Ovary (tissue), 3 donors: ENCODE data around the gene HBEGF.

Experiments
- EP300 ChIP-seq: sonication (generic); formaldehyde crosslinking; IDR thresholded peaks from one replicate; pipeline ENCODE4 v1.6.1; 2017; ENCODE audit warnings: antibody characterized with exemption
- POLR2A ChIP-seq: fragments of 450-650 bp; IDR thresholded peaks from one replicate; pipeline ENCODE4 v1.6.1; 2017; ENCODE audit warnings: antibody characterized with exemption, mild to moderate bottlenecking, moderate library complexity
- TF ChIP-seq, protein P1 (sequence below), 3 donors: fragments of 450-650 bp in 2 of 3; fragments of 200-600 bp in 1 of 3; IDR thresholded peaks; one replicate each; pipeline versions ENCODE4 v1.5.1 to v1.8.0; 2016 to 2022; ENCODE audit warnings: antibody characterized with exemption in 3 of 3, mild to moderate bottlenecking in 1 of 3
- donor health status: DM: no; HTN: no; CAD: no.

DNA sequence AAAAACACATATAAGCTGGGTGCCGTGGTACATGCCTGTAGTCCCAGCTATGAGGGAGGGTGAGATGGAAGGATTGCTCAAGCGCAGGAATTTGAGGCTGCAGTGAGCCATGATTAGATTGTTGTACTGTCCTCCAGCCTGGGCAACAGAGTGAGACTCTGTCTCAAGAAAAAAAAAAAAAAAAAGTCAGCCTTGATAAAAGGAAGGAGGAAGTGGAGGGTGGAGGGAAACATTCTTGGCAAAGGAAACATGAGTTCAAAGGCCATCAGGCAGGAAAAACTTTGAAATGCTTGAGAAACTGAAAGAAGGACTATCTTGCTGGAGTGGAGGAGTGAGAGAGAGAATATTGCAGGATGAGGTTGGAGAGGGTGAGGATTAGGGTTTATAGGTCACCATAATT, 36.9 kb upstream of the HBEGF start:
- TF ChIP-seq, protein P1, sequence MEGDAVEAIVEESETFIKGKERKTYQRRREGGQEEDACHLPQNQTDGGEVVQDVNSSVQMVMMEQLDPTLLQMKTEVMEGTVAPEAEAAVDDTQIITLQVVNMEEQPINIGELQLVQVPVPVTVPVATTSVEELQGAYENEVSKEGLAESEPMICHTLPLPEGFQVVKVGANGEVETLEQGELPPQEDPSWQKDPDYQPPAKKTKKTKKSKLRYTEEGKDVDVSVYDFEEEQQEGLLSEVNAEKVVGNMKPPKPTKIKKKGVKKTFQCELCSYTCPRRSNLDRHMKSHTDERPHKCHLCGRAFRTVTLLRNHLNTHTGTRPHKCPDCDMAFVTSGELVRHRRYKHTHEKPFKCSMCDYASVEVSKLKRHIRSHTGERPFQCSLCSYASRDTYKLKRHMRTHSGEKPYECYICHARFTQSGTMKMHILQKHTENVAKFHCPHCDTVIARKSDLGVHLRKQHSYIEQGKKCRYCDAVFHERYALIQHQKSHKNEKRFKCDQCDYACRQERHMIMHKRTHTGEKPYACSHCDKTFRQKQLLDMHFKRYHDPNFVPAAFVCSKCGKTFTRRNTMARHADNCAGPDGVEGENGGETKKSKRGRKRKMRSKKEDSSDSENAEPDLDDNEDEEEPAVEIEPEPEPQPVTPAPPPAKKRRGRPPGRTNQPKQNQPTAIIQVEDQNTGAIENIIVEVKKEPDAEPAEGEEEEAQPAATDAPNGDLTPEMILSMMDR (IDR thresholded peaks at IDR 0.05): no peak
- TF ChIP-seq EP300: no peak
- TF ChIP-seq POLR2A: no peak
